ENCODE measurements around the gene AP1S3. TPM values are rescaled to one million over a fixed set of nuclear protein-coding genes. Genes with fewer than 3 reads are reported as not detected.

The AP1S3 gene
- total and polyA plus RNA-seq, 2 donors (not counting 3 experiments of a cell fraction or from before 2014, with no cell fraction given), result 0.69 to 3.8 TPM

GRCh38 chr2:223841436-223842190 is 4.2 kb upstream of the AP1S3 start:
- Histone ChIP-seq H3K27me3 (ENCODE audit: control insufficient read depth in 2 of 2, insufficient read depth in 2 of 2, low read length in 2 of 2) (no peaks in the 10 kb centered on the region), H3K9ac (replicated peaks; ENCODE audit: extremely low read depth, insufficient read depth, low read length) (no peak overlapping the region), H2AFZ (ENCODE audit: low read depth, low read length) (no peak overlapping the region), H3K79me2 (ENCODE audit: control insufficient read depth, insufficient read depth, low read length) (no peaks in the 10 kb centered on the region), H3K9me1 (replicated peaks; ENCODE audit: control insufficient read depth, extremely low read depth, insufficient read depth, low read length) (no peaks in the 10 kb centered on the region), H3K36me3 (ENCODE audit: control insufficient read depth in 2 of 2, extremely low read depth in 1 of 2, insufficient read depth in 2 of 2, low read length in 2 of 2) (no peaks in the 10 kb centered on the region), H3K9me3 (replicated peaks; ENCODE audit: control insufficient read depth, insufficient read depth, low read length) (no peaks in the 10 kb centered on the region), H3K4me3 (replicated peaks in 1 of 3; ENCODE audit: insufficient read depth in 1 of 3, low read depth in 1 of 3, low read length in 3 of 3) (no peak overlapping the region), H3K27ac (ENCODE audit: insufficient read depth, low read depth, low read length) (no peak overlapping the region), H3K4me2 (ENCODE audit: insufficient read depth, low read length) (no peak overlapping the region), H4K20me1 (replicated peaks; ENCODE audit: control insufficient read depth, extremely low read depth, insufficient read depth, low read length) (no peaks in the 10 kb centered on the region), H3K4me1 (ENCODE audit: control insufficient read depth, extremely low read depth, insufficient read depth, low read length) (peaks cover 6% of the 10 kb centered on the region)
- ChIA-PET CTCF (interaction anchor here (1.0 to 1.6 kb wide), 3 partner anchors 17 to 19 kb away, joined by 3 to 5 read pairs (median 3); no protein-coding TSS in a partner anchor), POLR2A (no interaction called here)
- dilution Hi-C loops (cut with MboI; ENCODE audit: extremely low pct_ligation_motif_present, low sequenced_read_pairs), result no loop called here
- intact Hi-C loops (cut with micrococcal nuclease), result no loop called here
- no TSS peak for BruUV-seq (replicated peaks)
- DNase-seq (ENCODE audit: low read depth, low spot score), result peak; percentile 16
- TF ChIP-seq CTCF (IDR thresholded peaks at IDR 0.05; ENCODE audit: extremely low read depth in 1 of 2, insufficient read depth in 1 of 2, low read depth in 1 of 2, low read length in 2 of 2) (no peak), MYC (IDR thresholded peaks at IDR 0.05; ENCODE audit: low read depth, low read length) (no peak), POLR2AphosphoS5 (IDR thresholded peaks at IDR 0.05; ENCODE audit: insufficient read depth, low read depth, low read length) (no peak), FOS (IDR thresholded peaks at IDR 0.05; ENCODE audit: borderline replicate concordance, insufficient read depth, low read length) (no peak), POLR2A (IDR thresholded peaks at IDR 0.05; ENCODE audit: low read depth, low read length) (no peak), GATA2 (IDR thresholded peaks at IDR 0.05; ENCODE audit: insufficient read depth, insufficient read length, low read depth, low read length) (no peak), EZH2 (IDR thresholded peaks at IDR 0.05; ENCODE audit: borderline replicate concordance, low read depth, low read length, severe bottlenecking) (no peak), MAX (IDR thresholded peaks at IDR 0.05; ENCODE audit: insufficient read depth, insufficient read length) (no peak), JUN (IDR thresholded peaks at IDR 0.05; ENCODE audit: borderline replicate concordance, insufficient read depth, insufficient read length, low read depth) (no peak)
- FAIRE-seq, result no peak
